Renal cortical epithelial cell (primary cell): Measurements from ENCODE around the gene GPC4. TPM values are rescaled to one million over a fixed set of nuclear protein-coding genes. Genes with fewer than 3 reads are reported as not detected.
A peak's percentile ranks its signal among the peaks of the same experiment; 100 is the strongest.

Experiments
- DNase-seq: peaks from one replicate; pipeline ENCODE4 v3.0.0-alpha.2; 2011; ENCODE audit warnings: low read depth
- total RNA-seq: library from RNA; depleted of rRNA; stranded (reverse); fragments of >200 nt; gene quantifications from 2 replicates; pipeline ENCODE4 v1.2.3, GENCODE V29; 2014

The GPC4 gene
- 19.4 and 80.6 TPM in 2 replicates for total RNA-seq

DNA sequence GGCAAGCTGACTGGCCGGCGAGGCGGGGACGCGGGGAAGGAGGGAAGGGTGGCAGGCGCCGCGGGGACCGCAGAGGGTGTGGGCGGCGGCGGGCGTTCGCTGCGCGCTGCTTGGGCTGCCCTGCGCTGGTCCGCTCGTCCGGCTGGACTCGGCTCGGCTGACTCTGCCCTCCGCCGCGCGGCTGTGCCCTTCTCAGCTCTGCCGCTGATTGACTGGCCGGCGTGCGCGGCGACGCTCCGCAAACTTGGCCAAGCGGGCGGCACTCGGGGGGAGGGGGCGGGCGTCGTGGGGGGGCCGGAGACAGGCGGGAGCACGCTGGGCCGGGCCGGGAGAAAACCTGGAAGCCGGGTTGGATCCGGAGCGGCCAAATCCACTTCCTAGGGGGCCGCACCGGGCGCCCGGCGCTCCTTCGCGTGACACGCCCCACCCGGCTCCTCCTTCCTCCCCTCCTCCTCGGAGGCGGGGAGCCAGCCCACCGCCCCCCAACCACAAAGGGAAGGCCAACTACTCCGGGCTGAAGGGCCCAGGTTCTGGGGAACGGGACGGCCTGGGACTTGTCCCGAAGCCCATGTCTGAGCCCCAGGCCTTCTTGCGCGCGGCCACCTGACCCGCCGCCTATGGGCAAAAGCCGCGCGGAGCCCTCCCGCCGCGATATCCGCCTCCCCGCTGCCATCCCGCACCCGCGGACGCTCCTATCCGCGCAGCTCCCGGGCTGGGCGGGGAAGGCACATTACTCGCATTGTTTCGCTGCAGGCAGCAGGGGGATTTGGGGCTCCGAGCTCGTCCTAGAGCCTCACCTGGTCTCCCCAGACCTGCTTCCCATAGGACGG lies at the start of gene GPC4:
TSS of gene GPC4 (minus strand) at position 214 of the 830 bp plus-strand sequence. CDS start 524 bp downstream, outside the sequence.
- no peak for DNase-seq

DNA sequence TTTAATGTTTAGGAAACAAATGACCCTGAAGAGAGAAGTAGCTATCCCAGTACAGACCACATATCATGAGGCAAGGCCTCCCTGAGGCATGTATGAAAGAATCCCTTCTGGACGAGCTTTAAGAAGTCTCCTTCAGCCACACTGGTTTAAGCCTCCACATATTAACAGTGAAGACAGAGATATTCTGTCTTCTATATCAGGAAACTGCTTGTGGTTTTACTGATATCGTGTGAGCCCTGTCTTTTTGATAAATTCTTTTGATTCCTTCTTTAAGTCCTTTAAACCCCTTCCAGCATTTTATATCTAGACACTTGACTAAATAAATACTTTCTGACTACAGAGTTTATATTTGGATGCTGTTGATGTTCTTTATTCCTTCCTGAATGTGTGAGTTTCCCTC lies 45.9 kb upstream of the GPC4 start:
- DNase-seq: no peak

GRCh38 chrX:133454924-133455323 lies 39.6 kb upstream of the GPC4 start:
- no peak for DNase-seq

GRCh38 chrX:133454491-133454914 lies 39.2 kb upstream of the GPC4 start:
- no peak for DNase-seq

DNA sequence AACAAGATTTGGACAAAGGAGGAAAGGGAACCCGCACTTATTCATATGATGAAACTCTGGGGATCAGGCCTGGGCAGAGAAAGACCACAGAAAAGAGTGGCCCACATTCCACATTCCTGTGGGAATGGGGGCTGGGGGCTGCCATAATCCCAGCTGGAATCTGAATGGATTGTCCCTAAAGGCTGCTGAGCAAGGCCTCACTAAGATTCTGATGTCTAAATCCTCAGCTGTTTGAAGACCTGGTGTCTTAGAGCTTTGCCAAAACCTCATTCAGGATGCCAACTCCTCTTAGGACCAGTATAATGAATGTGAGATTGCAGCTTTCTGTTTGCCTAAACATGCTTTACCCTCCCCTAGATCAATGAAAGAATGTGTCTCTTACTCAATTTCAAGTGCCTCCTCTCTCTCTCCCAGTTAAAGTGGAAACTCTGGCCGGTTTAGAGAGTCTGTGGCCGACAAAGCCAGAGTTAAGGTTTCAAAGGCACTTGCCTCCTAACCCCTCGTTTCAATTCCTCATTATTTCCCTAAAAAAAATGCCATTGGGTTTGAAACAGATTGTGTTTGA lies 33.3 kb upstream of the GPC4 start:
- DNase-seq: peak; percentile 12

GRCh38 chrX:133444952-133445831 lies 29.9 kb upstream of the GPC4 start:
- peak; percentile 43 for DNase-seq

DNA sequence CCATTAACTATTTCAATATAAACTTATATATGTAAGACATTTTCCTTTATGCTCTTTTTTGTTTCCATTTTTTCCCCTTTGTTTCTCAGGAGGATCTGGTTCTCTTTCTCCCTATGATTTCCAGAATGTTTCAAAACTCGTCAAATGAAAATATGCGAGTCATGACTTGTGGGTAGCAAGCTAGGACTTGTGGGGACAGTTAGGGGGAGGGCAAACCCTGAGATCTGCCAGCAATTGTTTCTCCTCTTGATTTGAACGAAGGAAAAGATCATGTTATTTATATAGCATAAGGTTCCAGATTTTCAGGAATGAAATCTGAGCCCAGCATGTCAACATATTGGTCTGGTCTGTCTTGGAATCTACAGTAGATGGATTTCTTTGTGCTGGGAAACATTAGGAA lies 28.9 kb upstream of the GPC4 start:
- no peak for DNase-seq

- no peak for DNase-seq
Observed at GRCh38 chrX:133440797-133441163, 25.5 kb upstream of the GPC4 start.

DNA sequence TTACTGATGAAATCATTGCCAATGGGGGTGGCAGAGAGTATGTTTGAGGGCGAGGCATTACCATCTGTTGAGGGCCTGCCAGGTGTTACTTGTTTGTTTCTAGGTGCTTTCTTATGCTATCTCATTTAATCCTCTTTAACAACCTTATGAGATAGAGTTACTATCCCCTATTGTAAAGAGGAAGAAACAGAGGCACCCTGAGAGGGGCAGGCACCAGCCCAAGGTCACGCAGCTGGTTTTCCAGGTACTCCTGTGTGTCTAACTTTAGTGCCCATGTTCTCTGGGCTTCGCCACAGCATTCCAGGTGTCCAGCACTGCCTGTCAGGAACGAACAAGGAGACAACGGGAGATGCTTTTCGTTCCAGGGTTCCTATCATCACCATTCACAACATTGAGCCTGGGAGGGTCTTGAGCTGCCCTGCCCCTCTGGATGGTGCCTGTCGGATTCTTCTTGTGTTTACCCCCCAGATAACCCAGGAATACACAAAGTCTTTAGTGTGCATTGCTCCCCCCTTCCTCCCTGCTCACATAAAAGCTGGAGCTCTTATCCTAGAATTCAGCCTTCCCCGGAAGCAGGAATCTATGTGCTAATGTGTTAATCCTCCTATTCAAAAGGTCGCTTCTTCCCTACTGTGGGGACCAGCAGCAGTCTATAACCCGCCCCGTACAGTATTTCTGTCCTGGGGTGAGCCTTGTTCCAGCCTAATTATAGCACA lies 24.9 kb upstream of the GPC4 start:
- no peak for DNase-seq

- no peak for DNase-seq
Observed at GRCh38 chrX:133437766-133438165, 22.5 kb upstream of the GPC4 start.

- DNase-seq: no peak
Observed at GRCh38 chrX:133437356-133437755, 22.1 kb upstream of the GPC4 start.

DNA sequence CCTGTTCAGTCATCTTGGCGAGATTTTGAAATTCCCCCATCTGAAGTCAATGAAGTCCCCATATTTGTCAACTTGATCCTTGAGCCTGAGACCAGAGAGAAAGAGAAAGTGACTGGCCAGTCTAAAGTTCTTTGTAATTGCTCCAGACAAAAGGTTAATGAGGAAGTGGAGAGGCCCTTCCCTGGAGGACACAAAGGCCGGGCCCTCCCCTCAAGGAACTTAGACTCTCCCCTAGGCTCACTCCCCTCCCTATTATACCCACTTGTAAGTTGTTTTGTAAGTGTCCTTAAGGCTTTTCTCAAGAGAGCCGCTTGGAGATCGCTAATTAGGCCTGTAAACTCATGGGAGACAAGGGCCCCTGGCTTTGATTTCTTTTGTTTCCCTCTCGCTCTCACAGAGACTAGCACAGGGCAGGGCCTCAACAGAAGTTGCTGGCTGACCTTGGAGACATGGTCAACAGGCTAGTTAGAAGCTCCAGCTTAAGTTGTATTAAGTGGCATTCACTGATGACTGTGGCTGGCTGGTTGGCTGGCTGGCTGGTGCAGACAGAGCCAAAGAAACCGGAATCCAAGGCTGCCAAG lies 20.3 kb upstream of the GPC4 start:
- DNase-seq: no peak

DNA sequence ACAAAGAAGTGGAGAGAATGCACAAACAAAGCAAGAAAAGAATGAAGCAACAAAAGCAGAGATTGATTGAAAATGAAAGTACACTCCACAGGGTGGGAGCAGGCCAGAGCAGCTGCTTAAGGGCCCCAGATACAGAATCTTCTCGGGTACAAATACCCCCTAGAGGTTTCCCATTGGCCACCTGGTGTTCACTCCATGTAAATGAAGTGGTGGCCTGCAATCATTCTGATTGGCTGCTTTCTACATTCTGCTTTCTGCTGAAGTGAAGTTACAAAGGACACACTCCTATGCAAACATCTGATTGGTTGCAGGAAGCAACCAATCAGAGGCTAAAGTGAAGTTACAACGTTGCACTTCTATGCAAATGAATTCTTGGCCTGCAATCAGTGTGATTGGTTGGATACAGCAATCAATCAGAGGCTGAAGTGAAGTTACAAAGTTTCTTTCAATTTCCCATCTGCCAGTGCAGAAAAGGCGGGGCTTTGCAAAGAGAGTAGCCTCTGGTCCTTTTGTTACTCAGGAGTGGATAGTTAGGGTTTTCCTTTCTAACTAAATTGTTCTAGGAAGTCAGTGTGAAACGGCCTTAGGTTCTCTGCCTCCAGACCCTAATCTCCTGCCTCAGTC lies 19.0 kb upstream of the GPC4 start:
- no peak for DNase-seq

DNA sequence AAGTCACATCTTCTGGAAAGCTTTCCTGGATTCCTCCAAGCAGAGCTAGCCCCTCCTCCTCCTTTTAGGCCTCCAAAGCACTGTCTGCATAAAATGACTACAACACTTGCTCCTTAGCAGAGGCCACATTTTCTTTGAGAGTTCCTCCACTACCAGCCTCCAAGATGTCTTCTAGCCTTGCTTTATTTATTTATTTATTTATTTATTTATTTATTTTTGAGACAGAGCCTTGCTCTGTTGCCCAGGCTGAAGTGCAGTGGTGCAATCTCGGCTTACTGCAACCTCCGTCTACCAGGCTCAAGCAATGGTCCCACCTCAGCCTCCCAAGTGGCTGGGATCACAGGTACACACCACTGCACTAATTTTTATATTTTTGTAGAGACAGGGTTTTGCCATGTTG lies 4.6 kb upstream of the GPC4 start:
- no peak for DNase-seq

DNA sequence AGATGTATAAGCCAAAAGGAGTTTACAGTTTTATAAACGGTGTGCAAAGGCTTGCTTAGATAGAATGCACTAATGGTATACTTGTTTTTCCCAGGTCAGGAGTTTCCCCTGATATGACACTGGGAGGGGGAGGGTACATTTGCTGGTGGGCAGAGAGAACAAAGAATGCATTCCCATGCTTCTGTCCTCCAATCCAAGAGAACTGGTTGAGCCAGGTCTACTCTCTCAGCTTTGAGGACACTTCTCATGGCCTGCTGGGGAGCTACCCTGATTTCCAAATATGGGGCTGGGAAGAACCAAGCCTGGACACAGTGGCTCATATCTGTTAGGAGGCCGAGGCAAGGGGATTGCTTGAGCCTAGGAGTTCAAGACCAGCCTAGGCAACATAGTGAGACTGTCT lies 3.3 kb upstream of the GPC4 start:
- DNase-seq: no peak

- DNase-seq: no peak
Observed at GRCh38 chrX:133417364-133417763, 2.1 kb upstream of the GPC4 start.

DNA sequence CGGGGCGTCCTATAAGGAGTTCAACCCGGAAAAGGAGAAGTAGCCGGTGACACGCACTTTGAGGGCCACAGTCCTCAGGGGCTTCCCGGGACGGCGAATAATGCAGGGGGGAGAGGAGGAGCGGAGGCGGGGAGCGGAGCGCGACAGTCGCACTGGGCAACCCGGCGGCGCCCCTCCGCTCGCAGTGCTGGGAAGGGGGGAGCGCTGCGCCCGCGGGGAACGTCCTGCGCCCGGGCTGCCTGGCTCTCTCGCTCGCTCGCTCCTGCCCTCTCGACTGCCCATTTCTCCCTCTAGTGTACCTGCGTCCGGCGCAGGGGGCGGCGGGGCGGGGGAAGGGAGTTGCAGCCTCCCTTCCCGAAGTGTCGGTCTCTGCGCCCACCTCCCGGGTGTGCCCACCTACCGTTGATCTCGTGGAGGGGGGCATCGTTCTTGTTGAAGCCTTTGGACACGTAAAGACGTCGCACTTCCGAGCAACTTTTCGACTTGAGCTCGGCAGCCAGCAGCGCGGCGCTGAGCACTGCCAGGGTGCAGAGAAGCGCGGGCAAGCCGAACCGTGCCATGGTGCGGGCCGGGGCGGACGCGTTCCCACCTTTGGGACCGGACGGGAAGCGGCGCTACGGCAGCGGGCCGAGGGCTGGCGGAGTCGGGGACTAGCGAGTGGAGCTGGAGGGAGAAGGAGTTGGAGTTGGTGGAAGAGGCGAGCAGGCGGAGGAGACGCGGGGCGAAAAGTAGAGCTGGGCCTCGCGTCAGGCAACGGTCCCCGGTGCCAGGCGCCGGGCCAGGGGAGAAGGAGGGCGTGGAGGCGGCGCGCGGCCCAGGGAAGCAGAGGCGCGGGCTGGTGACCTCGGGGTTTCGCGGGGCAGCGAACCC lies 648 bp downstream of the GPC4 start:
- DNase-seq: no peak

DNA sequence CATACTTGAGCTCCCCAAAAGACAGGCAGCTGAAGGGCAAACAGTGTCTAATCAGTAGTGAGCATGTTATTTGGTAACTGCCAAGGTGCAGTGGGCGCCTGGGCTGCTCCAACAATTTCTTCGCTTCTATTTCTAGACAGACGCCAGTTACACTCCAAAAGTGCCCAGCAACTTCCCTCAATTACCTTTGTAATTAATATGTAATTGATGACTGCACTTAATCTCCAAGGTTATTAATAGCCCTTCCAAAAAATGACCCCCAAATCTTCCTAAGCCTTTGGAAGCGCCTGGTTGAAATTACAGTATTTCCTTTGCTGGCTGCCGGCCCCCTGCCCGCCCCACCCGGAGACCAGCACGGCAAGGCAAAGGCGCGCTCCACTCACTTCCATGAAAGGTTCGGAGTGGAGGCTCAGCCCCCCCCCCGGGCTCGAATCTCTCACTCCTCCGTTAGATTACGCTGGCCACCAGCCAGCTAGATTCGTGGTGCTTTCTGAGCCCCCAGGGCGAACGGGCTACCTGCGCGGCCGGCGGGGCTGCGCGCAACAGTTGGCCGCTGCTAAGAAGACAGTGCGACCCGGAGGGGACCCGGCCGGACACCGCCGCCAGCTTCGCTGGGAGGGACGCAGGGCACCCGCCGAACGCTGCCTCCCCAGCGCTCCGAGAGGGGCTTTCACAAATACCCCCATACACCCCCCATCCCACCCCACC lies 1.9 kb downstream of the GPC4 start:
- no peak for DNase-seq

- no peak for DNase-seq
Observed at GRCh38 chrX:133412665-133413064, 2.6 kb downstream of the GPC4 start.
